Mucosa of rectum (tissue), 2 donors: ENCODE measurements around the gene HLF.
A peak's percentile ranks its signal among the peaks of the same experiment; 100 is the strongest.

Source experiments
- H3K27ac ChIP-seq, 2 donors: one replicate each; pipeline ENCODE4 v1.7.0; 2013; ENCODE audit warnings: inconsistent platforms in 2 of 2, low read depth in 2 of 2, low read length in 2 of 2
- H3K27me3 ChIP-seq, 2 donors: one replicate each; pipeline ENCODE4 v1.7.0; 2013; ENCODE audit warnings: low read length in 2 of 2; ENCODE audit not compliant: control insufficient read depth in 2 of 2, insufficient read depth in 2 of 2
- H3K36me3 ChIP-seq, 2 donors: one replicate each; pipeline ENCODE4 v1.7.0; 2013; ENCODE audit warnings: low read length in 2 of 2; ENCODE audit not compliant: control insufficient read depth in 2 of 2, insufficient read depth in 2 of 2
- H3K4me1 ChIP-seq, 2 donors: one replicate each; pipeline ENCODE4 v1.7.0; 2013; ENCODE audit warnings: low read length in 2 of 2, mild to moderate bottlenecking in 1 of 2; ENCODE audit not compliant: control insufficient read depth in 2 of 2, insufficient read depth in 2 of 2
- H3K4me3 ChIP-seq, 2 donors: one replicate each; pipeline ENCODE4 v1.7.0; 2013; ENCODE audit warnings: low read length in 2 of 2
- H3K9ac ChIP-seq, 2 donors: one replicate each; pipeline ENCODE4 v1.7.0; 2013; ENCODE audit warnings: low read length in 2 of 2, low read depth in 1 of 2, mild to moderate bottlenecking in 1 of 2
- H3K9me3 ChIP-seq, 2 donors: one replicate each; pipeline ENCODE4 v1.7.0; 2013; ENCODE audit warnings: low read length in 2 of 2; ENCODE audit not compliant: control insufficient read depth in 2 of 2
- donor health status: healthy.
- donor health status: Normal muscosa, but diverticular disease.

The HLF gene

GRCh38 chr17:55230716-55231115, 34.0 kb upstream of the HLF start:
- H3K36me3 ChIP-seq = no peaks in the 10 kb centered on the region
- no peak overlapping the region for H3K9ac ChIP-seq
- H3K27me3 ChIP-seq = no peaks in the 10 kb centered on the region
- H3K27ac ChIP-seq = no peak overlapping the region
- H3K9me3 ChIP-seq = no peaks in the 10 kb centered on the region
- no peak overlapping the region for H3K4me3 ChIP-seq
- no peaks in the 10 kb centered on the region for H3K4me1 ChIP-seq

GRCh38 chr17:55233840-55234239, 30.9 kb upstream of the HLF start:
- H3K27me3 ChIP-seq = no peaks in the 10 kb centered on the region
- no peaks in the 10 kb centered on the region for H3K9me3 ChIP-seq
- H3K36me3 ChIP-seq = no peaks in the 10 kb centered on the region
- H3K27ac ChIP-seq = no peak overlapping the region
- H3K4me3 ChIP-seq = no peak overlapping the region
- H3K9ac ChIP-seq = no peak overlapping the region
- H3K4me1 ChIP-seq = peaks cover 0 to 6% of the 10 kb centered on the region in 2 donors

GRCh38 chr17:55236316-55236715, 28.4 kb upstream of the HLF start:
- H3K4me1 ChIP-seq = peaks cover 0 to 11% of the 10 kb centered on the region in 2 donors
- no peaks in the 10 kb centered on the region for H3K9me3 ChIP-seq
- H3K9ac ChIP-seq = no peak overlapping the region
- no peaks in the 10 kb centered on the region for H3K27me3 ChIP-seq
- no peaks in the 10 kb centered on the region for H3K36me3 ChIP-seq
- H3K27ac ChIP-seq = no peak overlapping the region
- H3K4me3 ChIP-seq = no peak overlapping the region

- Histone ChIP-seq H3K27ac (peak overlapping the region in 1 of 2 donors; percentile 3), H3K27me3 (peaks cover 0 to 4% of the 10 kb centered on the region in 2 donors), H3K36me3 (no peaks in the 10 kb centered on the region), H3K9ac (no peak overlapping the region), H3K4me3 (peak overlapping the region in 1 of 2 donors; percentile 2), H3K4me1 (peaks cover 0 to 11% of the 10 kb centered on the region in 2 donors), H3K9me3 (no peaks in the 10 kb centered on the region)
Observed at GRCh38 chr17:55237268-55237667, 27.5 kb upstream of the HLF start.

- no peaks in the 10 kb centered on the region for H3K9me3 ChIP-seq
- peak overlapping the region; percentile 78 to 82 for H3K4me3 ChIP-seq
- H3K27me3 ChIP-seq = peaks cover 0 to 4% of the 10 kb centered on the region in 2 donors
- no peaks in the 10 kb centered on the region for H3K36me3 ChIP-seq
- H3K4me1 ChIP-seq = peaks cover 0 to 11% of the 10 kb centered on the region in 2 donors
- peak overlapping the region; percentile 61 to 62 for H3K27ac ChIP-seq
- H3K9ac ChIP-seq = peak overlapping the region; percentile 15 to 31
Observed at GRCh38 chr17:55237841-55238178, 26.9 kb upstream of the HLF start.

- Histone ChIP-seq H3K4me3 (peak overlapping the region; percentile 78 to 82), H3K27me3 (peaks cover 0 to 4% of the 10 kb centered on the region in 2 donors), H3K9me3 (no peaks in the 10 kb centered on the region), H3K27ac (peak overlapping the region; percentile 61 to 62), H3K36me3 (no peaks in the 10 kb centered on the region), H3K4me1 (peaks cover 0 to 11% of the 10 kb centered on the region in 2 donors), H3K9ac (peak overlapping the region; percentile 31 to 36)
Observed at GRCh38 chr17:55238179-55238930, 26.4 kb upstream of the HLF start.

- Histone ChIP-seq H3K27me3 (peaks cover 0 to 4% of the 10 kb centered on the region in 2 donors), H3K36me3 (no peaks in the 10 kb centered on the region), H3K27ac (peak overlapping the region in 1 of 2 donors; percentile 21)
Observed at GRCh38 chr17:55238931-55239297, 25.8 kb upstream of the HLF start.

GRCh38 chr17:55241097-55241496, 23.7 kb upstream of the HLF start:
- Histone ChIP-seq H3K27me3 (peaks cover 2 to 4% of the 10 kb centered on the region in 2 donors), H3K36me3 (no peaks in the 10 kb centered on the region)

More at GRCh38 chr17:55238931-55239297, 25.8 kb upstream of the HLF start:
- Histone ChIP-seq H3K9ac (peak overlapping the region; percentile 30 to 36), H3K4me3 (peak overlapping the region; percentile 78 to 82), H3K4me1 (peaks cover 0 to 11% of the 10 kb centered on the region in 2 donors), H3K9me3 (no peaks in the 10 kb centered on the region)

GRCh38 chr17:55242476-55242875, 22.3 kb upstream of the HLF start:
- peaks cover 0 to 11% of the 10 kb centered on the region in 2 donors for H3K4me1 ChIP-seq
- H3K36me3 ChIP-seq = no peaks in the 10 kb centered on the region
- peaks cover 2 to 4% of the 10 kb centered on the region in 2 donors for H3K27me3 ChIP-seq
- H3K4me3 ChIP-seq = no peak overlapping the region
- no peaks in the 10 kb centered on the region for H3K9me3 ChIP-seq
- H3K9ac ChIP-seq = no peak overlapping the region
- no peak overlapping the region for H3K27ac ChIP-seq

More at GRCh38 chr17:55241097-55241496, 23.7 kb upstream of the HLF start:
- Histone ChIP-seq H3K27ac (no peak overlapping the region), H3K4me1 (peaks cover 0 to 11% of the 10 kb centered on the region in 2 donors), H3K9me3 (no peaks in the 10 kb centered on the region), H3K4me3 (no peak overlapping the region), H3K9ac (no peak overlapping the region)

GRCh38 chr17:55245986-55246385, 18.8 kb upstream of the HLF start:
- no peaks in the 10 kb centered on the region for H3K4me1 ChIP-seq
- H3K9me3 ChIP-seq = no peaks in the 10 kb centered on the region
- no peak overlapping the region for H3K4me3 ChIP-seq
- no peak overlapping the region for H3K27ac ChIP-seq
- peaks cover 2 to 4% of the 10 kb centered on the region in 2 donors for H3K27me3 ChIP-seq
- H3K9ac ChIP-seq = no peak overlapping the region
- no peaks in the 10 kb centered on the region for H3K36me3 ChIP-seq
